ENCODE data around the gene MYLK.

Gene MYLK

DNA sequence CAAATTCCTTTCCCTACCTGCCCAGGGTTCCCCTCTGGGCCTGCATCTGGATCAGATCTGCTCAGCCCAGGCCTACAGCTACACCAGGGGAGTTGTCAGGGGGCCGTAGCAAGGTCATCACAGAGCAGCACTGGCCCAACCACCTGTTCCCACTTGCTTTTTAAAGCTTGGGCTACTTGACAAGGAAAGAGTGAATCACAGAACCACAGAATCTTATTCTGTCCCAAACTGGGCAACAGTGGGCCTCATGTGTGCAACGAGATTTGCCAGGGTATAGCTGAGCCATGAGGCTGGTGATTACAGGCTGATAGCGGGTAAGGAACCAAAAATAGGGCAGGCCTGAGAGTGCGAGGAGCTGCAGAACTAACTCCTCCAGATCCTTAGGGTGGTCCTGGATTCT is 66.7 kb downstream of the MYLK start:
- no peak for DNase-seq

DNA sequence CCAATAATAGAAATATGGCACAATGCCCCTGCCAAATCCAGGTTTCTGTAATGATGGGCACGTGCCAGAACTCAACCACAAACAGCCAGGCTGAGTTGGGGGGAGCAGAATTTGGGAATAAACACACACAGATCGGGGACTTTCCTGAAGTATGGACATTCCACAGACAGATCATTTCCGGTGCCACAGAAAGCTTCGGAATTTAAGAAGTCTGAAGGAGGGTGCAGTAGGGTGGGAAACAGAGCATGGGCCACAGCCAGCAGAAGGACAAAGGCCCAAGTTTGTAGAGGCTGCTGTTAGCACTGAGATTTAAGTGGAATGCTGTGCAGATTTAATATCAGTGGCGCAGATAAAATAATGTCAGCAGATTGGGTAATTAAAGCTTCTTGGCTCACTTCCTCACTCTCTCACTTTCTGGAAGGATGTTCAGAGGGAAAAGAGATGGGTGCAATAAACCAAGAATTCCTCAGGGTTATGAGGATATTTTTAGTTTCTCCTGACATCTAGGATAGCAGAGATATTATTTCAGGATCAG is 67.4 kb downstream of the MYLK start:
- DNase-seq = no peak

DNA sequence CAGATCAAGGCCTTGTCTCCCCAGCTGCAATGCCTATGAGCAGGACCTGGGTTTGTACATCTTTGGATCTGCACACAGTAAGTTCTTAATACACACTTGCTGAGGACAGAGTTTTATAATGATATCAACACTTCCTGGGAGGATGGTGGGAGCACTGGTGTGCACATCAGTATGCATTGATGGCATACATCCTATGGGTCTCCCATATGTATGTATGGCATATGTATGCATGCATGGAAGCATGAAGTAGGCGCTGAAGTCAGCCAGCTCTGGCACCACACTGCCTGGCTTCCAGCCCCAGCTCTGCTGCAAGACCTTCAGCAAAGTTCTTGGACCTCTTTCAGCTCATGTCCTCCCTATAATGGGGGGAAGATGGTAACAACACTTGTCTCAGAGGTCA is 68.2 kb downstream of the MYLK start:
- DNase-seq = no peak

DNA sequence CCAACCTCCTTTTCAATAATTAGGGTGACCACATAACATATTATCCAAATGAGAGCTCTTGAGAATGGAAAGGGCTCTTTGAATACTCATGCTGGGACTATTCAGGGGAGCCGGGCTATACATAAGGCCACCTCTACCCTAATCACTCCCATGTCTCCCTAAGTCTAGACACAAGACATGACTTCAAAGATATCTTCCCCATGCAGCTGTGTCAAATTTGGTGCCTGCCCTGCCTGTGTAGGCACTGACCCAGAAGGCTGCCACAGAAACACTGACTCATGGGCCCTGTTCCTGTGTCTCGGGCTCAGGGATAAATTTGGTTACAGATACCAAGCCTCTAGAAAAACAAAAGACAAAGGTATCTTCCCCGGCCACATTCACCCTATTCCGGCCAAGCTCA is 70.3 kb downstream of the MYLK start:
- no peak for DNase-seq

DNA sequence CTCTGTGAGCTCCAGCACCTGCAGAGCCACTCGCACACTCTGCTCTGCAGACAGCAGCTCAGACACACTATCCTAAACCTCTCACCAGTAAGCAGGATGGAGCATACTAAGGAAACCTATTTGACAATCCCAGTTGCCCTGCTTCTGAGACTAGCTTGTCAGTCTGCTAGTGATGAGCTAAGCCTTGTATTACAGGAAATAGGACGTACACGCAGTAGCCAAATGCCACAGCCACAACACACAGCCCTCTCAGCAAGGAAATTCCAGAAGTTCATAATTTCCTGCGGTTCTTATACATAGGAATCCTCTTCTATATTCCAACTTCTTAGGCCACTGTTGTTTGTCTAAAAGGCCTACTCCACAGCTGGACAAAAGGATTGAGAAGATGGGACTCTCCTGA is 74.5 kb downstream of the MYLK start:
- DNase-seq = no peak

DNA sequence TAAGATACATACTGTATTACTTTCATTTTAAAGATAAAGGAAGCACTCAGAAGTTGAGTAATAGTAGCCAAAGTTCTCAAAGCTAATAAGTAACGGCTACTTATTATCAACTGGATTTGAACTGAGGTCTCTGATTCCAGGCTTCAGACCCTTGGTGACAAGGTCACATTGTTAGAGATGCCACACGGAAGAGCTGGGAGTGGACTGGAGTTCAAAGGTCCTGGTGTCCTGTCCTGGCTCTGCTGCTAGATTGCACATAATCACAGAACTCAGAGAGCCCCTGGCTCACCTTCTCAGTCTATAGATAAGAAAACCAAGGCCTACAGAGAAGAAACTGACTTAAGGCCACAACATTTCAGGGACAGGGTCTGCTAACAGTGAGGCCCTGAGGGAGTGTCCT is 75.3 kb downstream of the MYLK start:
- DNase-seq = no peak

DNA sequence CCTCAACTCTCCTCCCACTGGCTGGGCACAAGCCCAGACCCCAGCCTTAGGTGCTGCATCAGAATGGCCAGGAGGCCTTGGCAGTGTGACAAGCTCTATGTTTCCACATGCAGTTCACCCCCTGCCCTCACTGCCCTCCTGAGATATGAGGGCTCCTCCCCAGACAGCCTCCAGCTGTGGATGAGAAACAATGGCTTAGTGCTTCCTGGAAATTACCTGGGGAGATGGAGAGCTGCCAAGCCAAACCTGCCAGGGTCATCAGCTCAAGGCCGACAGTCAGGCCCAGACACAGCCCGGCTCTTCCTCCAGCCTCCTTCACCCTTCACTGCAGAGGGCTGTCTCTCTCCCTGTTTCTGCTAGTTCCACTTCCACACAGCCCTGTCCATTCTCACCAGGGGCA is 76.3 kb downstream of the MYLK start:
- DNase-seq = no peak

DNA sequence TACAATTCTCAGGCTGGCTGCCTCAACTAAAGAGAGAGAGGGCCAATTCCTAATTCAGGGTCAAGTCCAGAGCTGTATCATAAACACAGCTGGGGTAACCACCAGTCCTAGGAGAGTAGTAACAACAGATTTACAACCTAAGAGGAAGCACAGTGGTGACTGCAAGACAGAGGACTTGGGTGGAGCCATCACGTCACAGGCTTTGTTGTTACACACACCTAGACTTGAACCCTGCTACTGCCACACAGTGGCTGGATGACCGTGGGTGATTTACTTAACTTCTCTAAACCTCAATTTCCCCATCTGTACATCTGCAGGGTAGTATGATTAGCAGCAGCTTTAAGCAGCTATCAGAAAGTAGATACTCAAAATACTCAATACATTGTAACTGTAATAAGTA is 78.6 kb downstream of the MYLK start:
- no peak for DNase-seq

DNA sequence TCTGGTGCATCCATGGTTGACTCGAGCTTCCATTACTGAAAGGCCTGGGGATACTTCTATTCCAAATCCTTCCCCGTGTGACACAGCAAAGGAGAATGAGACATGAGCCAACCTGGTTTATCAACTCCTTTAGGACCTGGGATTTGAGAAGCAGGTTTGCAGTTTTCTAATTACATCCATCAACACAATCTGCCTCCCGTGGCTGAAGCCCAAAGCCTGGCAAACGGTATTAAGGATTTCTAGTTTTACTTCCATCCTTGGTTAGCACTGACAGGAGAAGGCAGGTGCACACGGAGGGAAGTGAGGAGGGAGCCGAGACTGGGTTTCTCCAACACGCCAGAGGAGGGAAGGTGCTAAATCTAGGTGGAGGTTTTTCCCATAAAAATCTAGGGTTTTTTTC is 79.0 kb downstream of the MYLK start:
- no peak for DNase-seq

DNA sequence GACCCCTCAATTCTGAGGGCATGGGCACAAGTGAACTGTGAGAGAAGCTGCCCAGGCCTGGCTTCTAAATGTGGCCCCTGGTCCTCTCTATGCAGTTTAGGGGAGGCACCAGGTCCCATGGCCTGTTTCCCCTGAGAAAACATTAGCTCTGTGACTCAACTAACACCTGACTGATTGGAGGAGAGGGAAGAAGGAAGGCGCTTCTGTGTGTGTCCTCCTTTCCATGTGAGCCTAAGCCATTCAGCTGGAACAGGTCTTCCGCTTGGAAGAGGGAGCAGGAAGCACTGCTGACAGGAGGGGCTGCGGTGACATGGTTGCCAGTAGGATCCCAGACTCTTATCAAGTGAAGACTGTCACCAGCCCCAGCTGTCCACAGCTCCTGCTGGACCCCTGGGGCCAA is 79.5 kb downstream of the MYLK start:
- DNase-seq = no peak

DNA sequence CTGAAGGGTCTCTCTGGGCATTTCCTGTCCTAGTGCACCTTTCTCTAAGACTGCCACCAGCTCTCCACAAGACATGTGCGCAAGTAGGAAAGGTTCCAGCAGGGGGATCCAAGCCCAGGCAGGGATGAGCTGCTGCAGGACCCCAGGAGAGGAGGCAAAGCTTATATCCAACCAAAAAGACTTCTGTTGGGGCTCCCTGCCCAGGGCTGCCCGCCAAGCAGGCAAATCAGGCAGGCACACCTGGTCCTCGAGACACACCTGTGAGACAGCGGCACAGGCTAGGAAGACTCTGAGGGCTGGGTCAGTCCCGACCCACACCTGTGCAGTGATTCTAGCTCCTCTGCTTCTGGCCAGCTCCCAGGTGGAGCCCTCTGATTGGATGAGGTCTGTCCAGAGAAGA is 80.6 kb downstream of the MYLK start:
- DNase-seq = no peak

DNA sequence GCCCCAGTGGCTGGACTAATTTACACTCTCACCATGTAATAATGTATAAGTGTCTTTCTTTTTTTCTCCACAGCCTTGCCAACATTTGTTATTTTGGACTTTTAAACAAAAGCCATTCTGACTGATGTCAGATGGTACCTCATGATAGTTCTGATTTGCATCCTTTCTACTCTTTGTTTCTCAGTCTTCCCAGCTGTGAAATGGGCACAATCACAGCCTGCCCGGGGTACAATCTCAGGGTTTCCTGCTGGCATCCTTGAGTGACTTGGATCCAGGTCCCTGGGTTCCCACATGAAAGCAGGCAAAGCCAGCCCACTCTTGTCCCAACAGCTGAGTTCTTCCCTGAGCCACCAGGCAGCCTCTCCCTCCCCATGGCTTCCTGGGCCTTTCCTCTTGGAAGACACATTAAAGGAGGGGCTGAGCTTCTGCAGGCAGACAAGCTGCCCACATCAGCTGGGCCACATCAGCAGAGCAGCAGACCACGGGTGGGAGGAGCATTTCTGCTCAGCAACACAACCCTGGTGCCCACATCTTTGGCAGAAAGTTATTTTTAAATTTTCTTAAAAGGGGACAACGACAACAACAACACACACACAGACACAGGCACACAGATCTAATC is 82.0 kb downstream of the MYLK start:
- no peak for DNase-seq

DNA sequence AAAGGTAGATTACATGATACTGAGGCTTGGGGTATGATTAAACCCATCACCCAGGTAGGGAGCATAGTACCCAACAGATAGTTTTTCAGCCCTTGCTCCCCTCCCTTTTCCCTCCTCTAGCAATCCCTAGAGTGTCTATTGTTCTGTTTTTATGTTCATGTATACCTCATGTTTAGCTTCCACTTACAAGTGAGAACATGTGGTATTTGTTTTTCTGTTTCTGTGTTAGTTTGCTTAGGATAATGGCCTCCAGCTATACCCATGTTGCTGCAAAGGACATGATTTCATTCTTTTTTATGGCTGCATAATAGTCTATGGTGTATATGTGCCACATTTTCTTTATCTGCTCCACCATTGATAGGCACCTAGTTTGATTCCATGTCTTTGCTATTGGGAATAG is 82.7 kb downstream of the MYLK start:
- no peak for DNase-seq

DNA sequence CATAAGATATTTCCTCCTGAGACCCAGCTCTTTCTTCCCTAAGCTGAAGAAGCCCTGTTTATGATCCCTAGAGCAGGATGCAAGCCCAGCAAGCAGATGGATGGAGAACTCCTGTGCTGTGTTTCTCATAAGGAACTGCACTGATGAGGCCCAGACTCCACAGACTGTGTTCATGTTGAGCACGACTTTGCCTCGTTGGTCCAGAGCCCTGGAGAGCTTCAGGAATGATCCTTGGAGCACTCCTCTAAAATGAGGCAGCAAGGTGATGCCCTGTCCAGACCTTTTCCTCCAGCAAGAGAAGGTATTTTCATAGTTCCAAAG is 83.8 kb downstream of the MYLK start:
- DNase-seq = no peak

DNA sequence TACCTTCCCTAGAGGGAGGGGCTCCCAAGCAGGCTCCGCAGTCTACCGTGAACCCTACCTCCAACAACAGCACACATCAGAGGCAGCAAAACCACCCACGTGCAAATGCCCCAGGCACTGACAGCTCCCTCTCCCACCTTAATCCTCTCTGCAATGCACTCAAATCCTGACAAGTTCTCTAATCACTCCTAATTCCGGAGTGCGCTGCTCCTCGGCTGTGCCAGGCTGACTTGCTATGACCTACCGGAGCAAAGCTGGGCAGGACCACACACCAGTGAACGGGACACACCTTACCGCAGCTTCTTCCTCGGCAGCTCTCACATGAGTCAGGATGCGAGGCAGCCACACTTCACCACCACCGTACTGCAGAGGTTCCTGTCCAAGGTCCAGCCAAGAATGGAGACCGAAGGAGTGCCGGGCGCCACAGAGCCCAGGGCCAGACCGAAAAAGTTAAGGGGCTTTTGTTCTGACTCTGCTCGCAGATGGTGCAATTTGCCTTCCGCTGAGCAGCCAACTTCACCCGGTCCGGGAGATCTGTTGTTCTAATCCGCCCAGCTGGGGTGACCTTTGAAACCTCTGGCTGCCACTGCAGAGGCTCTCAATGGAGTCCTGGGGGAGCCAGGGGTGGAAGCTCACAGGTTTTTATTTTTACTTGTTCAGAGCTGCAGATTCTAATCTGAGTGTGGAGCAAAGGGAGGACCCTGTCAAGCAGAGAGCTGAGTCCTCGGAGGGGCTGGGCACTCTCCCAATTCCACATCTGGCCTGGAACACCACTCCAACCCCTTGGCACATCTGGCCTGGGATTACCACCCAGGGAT is 84.4 kb downstream of the MYLK start:
- no peak for DNase-seq

DNA sequence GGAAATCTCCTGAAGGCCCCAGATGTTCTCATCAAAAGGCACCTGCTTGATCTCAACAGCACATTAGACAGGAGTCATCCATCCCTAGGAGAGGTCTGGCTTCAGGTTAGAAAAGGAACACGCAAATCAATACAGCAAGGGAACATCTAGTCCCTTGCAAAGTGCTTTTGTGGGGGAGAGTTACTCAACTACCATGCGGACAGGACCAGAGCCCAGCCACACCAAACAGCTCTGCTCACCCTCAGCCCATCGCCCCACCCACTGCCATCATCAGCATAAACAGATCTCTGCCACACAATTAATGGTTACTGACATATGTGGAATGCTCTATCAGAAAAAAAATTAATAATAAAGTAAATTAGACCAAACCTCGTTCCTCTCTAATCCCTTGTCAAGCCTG is 85.6 kb downstream of the MYLK start:
- no peak for DNase-seq

DNA sequence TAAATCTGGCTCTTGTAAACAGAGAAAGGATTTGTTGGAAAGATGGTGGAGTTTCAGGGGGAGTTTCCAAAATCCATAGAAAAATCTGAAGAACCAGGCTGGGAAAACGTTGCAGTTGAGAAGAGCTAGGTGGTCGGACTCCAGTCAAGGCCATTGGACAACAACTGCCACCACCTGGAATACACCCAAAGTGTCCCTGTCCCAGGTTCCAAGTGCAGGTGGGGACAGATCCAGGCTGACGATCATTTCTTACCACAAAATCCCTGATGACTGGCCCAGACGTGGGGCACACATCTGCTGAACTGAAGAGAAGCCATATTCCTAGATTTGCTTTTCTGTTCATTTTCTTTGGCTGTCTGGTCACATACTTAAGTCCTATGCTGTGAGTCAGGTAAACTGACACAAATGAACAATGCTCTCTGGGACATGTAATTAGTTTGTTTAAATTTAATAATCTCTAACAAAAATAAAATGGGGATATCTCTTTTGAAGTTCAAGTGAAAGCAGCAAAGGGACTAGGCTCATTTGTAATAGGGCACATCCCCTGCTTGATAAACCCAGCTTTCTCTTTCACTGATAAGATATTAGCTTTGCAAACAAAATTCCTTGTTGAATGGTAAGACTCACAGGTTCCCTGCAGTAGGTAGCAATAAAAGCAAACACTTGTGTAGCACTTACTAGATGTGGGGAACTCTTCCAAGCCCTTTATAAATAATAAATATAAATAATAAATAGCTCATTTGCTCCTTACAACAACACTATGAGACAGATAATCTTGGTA is 88.5 kb downstream of the MYLK start:
- no peak for DNase-seq

DNA sequence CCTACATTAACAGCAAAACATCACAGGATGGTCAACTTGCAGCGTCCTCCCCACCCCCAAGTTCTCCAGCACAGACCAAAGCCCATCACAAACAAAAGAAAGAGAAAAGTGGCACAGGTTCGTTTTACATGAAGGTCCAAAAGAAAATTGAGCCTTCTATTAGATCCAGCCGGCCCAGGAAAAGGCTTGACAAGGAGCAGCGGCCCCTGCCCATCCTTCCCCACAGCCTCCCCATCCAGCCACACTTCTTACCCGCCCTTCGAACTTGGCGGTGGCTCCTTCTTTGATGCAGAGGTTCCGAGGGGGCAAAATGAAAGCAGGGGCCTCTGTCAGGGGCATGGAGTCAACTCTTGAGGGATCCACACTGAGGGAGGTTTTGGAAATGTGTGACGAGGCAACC is 90.7 kb downstream of the MYLK start:
- DNase-seq = no peak

DNA sequence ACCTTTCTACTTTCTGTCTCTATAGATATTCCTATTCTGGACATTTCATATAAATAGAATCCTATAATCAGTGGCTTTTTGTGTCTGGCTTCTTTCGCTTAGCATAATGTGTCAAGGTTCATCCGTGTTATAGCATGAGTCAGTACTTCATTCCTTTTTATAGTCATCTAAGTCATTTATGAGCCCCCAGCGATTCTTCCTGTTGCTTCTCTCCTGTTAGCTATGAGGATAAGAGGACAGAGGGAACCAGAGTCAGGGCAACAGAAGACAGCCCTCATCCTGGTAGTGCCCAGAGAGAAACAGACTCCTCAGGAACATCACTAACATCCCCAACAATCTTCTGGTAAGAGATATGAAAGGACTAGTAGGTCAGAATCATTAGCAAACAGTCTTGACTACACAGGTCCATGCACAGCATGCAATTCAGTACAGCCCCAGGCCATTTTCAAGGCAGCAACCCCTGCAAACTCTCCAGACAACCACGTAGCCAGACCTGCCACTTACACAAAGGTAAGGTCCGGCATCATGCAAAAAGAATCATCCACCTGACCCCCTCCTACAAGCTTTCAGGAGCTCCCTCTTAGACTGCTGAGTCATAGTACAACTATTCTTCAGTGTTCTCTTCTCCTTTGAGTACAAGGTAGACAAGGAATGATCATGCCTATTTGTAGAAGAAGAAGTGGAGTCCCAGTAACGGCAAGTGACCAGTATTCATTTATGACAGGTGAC is 91.5 kb downstream of the MYLK start:
- DNase-seq = no peak

DNA sequence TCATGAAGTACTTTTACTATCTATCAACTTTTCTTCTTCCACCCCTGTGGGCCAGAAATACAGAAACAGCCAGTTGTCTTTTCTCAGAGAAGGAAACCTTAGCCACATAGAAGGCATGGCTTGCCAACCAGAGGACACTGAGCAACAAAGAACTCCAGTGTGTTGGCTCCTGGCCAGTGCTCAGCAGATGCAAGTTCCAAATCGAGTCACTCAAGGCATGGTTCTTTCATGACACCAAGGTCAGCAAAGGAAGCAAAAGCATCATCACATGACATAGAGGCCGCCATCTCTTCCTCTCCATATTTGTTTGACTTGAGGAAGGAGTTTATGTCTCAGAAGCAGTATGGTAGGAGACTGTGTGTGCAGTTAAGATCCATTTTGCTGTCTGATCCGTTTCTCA is 92.2 kb downstream of the MYLK start:
- no peak for DNase-seq

DNA sequence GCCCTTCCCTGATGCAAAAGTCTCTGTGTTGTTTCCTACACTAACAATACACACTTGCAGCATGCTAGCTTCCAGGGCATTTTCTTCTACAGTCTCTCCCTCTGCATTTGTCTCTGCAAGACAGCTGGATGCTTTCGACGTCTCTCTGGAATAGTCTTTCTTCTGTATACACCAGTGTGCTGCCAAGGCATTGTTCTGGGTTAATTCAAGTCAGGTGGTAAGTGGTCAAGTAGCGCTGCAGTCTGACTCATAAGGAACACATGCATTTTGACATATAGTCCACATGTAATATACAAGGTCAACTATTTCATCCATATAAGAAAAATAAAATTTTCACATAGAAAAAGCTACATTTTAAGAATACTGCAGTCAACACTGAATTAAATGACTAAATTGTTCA is 92.7 kb downstream of the MYLK start:
- DNase-seq = no peak

DNA sequence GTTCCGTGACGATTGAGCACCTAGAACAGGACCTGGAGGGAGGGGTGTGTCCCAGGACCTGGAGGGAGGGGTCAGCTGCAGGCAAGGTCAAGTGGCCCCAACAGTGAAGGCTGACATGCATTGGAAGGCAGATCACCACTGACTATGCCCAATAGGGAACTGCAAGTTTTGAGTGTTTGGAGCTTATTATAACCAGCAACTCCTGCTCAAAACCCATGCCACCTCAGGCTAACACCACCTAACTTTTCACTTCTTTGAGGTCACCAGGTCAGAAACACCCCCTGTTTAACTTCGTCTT is 93.1 kb downstream of the MYLK start:
- DNase-seq = no peak

DNA sequence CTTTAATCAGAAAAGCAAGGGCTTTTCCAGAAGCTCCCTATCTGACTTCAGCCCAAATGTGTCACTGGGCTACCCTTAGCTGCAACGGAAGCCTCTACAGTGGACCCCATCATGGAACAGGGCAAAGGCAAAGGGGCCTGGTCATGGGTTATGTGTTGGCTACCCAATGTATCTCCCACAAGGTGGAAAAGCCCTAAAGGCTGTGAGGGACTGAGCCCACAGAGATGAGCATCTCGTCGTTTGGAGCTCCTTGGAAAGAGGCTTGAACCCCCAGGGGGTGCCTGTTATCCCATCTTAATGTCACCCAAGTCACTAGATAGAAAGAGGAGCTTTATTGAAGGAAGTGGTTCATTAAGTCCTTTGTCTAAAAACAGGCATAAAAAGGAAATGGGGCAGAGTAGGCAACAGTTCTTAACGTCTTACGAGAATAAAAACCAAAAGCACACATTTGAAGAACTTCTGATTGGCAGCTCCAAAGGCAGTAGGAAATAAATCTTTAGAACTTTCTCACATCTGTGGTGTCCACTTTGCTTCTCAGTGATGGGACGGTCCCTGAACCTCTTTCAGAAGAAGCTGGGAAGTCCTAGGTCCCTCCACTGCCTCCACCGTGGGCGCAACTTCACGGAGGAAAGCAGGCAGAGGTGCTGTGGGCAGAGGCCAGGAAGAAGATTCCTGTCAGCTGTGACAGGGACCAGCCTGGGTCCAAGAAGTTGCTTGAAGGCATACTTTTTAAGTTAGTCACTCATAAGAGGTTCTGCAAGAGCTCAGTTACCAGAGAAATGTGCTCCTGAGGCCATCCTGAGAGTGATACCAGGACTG is 93.7 kb downstream of the MYLK start:
- DNase-seq = no peak

Measured in activated CD4-positive, CD25-positive, alpha-beta regulatory T cell treated with anti-CD3 and anti-CD28 coated beads, Interleukin-2, amount 50 U/mL, for 72 hours (primary cell).